Epithelial cell of esophagus (primary cell): ENCODE results near the gene B3GALT6.

Experiments used
- DNase-seq: peaks from one replicate; pipeline ENCODE4 v3.0.0; 2010; ENCODE audit warnings: low read depth
- H3K4me3 ChIP-seq: 2 replicates; pipeline ENCODE4 v1.5.1; 2011; ENCODE audit warnings: mild to moderate bottlenecking, low read length, control low read depth
- CTCF ChIP-seq: IDR thresholded peaks from 2 replicates; pipeline ENCODE4 v1.5.1; 2011; ENCODE audit warnings: low read depth, mild to moderate bottlenecking, low read length, control low read depth, inconsistent platforms; ENCODE audit not compliant: insufficient read depth; ENCODE audit errors: missing control alignments

Gene B3GALT6

GRCh38 chr1:1203561-1204424 is 28.2 kb upstream of the B3GALT6 start:
- DNase-seq: no peak
- TF ChIP-seq CTCF: no peak
- no peak overlapping the region for H3K4me3 ChIP-seq

- no peak for TF ChIP-seq CTCF
- DNase-seq: no peak
- H3K4me3 ChIP-seq: no peak overlapping the region
These were observed 27.6 kb upstream of the B3GALT6 start for GRCh38 chr1:1204425-1204920.

GRCh38 chr1:1204998-1205768 is 26.9 kb upstream of the B3GALT6 start:
- DNase-seq: no peak
- no peak for TF ChIP-seq CTCF
- H3K4me3 ChIP-seq: no peak overlapping the region

GRCh38 chr1:1205769-1206375 is 26.2 kb upstream of the B3GALT6 start:
- no peak for TF ChIP-seq CTCF
- H3K4me3 ChIP-seq: no peak overlapping the region

GRCh38 chr1:1206376-1206965 is 25.6 kb upstream of the B3GALT6 start, which contains the start of gene TNFRSF18:
TSS of gene TNFRSF18 (minus strand) at chr1:1206592. CDS start at chr1:1206571, 21 bp downstream.
- DNase-seq: no peak
- no peak within 1 kb of the TSS for H3K4me3 ChIP-seq
- no peak for TF ChIP-seq CTCF

More at GRCh38 chr1:1205769-1206375, 26.2 kb upstream of the B3GALT6 start:
- DNase-seq: no peak

- no peak overlapping the region for H3K4me3 ChIP-seq
- TF ChIP-seq CTCF: no peak
- DNase-seq: no peak
These were observed 25.0 kb upstream of the B3GALT6 start for GRCh38 chr1:1206966-1207531.
